Middle frontal gyrus (tissue), 1 donor: Measurements from ENCODE around the gene POU4F2.

Experiments
- DNase-seq: peaks from one replicate; pipeline ENCODE4 v3.0.0-alpha.2; 2015; ENCODE audit warnings: low spot score; ENCODE audit errors: extremely low spot score

Gene POU4F2, protein sequence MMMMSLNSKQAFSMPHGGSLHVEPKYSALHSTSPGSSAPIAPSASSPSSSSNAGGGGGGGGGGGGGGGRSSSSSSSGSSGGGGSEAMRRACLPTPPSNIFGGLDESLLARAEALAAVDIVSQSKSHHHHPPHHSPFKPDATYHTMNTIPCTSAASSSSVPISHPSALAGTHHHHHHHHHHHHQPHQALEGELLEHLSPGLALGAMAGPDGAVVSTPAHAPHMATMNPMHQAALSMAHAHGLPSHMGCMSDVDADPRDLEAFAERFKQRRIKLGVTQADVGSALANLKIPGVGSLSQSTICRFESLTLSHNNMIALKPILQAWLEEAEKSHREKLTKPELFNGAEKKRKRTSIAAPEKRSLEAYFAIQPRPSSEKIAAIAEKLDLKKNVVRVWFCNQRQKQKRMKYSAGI

DNA sequence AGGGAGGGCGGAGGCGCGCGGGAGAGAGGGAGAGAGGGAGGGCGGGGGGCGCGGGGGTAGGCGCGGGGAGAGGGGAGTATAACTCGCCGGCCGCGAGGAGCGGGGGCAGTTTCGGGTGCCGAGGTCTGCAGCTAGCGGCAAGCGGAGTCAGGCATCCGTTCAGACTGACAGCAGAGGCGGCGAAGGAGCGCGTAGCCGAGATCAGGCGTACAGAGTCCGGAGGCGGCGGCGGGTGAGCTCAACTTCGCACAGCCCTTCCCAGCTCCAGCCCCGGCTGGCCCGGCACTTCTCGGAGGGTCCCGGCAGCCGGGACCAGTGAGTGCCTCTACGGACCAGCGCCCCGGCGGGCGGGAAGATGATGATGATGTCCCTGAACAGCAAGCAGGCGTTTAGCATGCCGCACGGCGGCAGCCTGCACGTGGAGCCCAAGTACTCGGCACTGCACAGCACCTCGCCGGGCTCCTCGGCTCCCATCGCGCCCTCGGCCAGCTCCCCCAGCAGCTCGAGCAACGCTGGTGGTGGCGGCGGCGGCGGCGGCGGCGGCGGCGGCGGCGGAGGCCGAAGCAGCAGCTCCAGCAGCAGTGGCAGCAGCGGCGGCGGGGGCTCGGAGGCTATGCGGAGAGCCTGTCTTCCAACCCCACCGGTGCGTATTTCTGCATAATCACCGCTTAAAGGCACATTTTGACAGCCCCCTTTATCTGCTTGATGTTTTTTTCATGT, at the start of gene POU4F2:
Gene POU4F2, plus strand, starts transcription at position 108 of the 720 bp plus-strand sequence. Its CDS starts 248 bp downstream, at position 356.
- no peak for DNase-seq

DNA sequence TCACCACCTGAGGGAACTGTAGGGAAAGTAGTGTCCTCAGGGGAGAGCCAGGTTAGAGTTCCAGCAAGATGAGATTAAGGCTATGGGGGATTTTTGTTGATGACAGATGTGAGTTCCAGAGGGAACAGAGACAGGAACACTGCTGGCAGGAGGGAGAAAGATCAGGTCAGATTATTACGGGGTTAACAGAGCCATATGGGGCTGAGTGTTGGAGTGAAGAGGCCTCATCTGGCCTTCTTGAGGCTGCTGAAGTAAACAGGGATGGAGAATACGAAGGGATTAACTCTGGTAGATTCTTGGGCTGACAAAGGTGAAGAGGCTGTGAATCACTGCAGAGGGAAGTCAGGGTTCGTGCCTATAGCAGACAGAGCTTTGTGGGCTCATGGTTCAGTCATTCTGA, 47.9 kb upstream of the POU4F2 start:
- DNase-seq, result no peak

DNA sequence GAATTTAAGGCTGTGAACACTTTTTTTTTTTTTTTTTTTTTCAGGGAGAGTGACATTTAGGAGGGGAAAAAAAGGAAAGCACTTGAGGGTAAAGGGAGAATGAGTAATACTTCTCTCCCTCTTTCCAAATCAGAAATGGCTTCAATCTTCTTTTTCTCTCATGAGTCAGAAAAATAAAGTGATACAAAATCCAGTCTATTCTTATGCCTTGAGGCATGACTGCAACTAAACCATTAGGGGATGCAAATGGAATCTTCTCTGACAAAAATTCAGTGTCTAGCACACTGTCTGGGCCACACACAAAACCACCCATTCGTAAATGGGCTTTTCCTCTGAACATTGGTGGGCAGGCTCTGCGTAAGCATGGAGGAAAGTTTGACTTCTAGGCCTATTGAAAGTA, 46.7 kb upstream of the POU4F2 start:
- DNase-seq, result no peak

DNA sequence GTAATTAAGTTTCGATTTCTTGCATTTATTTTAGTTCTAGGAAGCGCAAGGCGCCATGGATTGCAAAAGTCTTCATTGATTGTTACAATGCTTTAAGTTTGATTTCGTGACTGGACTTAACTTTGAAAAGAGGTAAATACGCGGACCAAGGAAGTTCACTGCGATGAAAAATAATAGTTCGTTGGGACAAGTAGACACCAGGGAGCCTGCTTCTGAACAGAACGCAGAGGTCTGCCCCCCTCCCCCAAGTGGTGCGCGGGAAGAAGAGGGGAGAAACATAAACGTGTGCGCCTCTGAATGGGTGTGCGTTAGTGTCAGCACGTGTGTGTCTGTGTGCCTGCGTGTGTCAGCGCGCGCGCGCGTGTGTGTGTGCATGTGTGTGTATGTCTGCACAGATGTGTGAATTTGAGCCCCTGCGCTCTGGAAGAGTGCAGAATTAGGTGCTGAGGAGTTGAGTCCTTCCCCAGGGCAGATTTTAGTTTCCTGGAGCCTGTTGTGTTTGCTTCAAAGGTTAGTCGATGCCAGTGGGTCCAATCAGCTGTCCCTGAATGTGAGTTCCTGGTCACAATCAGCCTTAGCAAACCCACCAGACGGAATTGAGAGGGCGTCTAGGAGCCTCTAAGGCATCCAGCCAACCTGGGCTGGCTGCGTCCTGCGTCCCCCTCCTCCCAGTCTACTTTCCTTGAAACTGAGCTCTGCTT, 5.8 kb upstream of the POU4F2 start:
- DNase-seq, result no peak

DNA sequence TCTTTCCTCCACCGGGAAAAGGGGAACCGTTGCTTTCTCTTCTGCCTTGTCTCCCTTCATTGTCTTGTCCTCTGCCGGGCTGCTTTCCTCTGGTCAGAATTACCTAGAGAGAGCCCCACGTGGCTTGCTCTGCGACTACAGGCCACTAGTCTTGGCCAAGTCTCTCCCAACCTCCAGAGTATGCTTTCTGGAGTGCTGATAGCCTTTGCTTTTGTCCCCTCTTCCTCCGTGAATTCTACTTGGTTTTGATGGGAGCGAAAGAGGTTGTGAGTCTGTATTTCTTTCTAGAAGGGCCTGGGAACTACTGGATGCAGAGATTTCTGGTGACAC, 5.3 kb upstream of the POU4F2 start:
- DNase-seq, result no peak

DNA sequence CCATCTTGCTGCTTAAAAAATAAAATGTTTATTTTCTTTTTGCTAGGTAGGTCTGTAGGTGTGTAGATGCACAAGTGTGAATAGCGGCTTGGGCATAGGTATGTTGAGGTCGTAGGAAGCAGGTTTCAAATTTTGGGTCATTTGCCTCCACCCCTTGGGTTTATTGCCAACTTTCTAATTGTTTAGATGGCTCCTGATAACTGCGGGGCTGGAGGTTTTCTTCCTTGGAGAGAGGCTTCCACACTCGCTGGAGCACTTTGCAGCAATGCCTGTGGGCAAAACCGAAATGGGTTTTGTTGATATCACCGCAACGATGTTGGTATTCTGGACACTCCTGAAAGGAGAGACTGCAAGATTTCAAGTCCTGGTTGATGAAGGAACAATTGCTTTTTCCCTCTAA, 3.9 kb upstream of the POU4F2 start:
- no peak for DNase-seq

DNA sequence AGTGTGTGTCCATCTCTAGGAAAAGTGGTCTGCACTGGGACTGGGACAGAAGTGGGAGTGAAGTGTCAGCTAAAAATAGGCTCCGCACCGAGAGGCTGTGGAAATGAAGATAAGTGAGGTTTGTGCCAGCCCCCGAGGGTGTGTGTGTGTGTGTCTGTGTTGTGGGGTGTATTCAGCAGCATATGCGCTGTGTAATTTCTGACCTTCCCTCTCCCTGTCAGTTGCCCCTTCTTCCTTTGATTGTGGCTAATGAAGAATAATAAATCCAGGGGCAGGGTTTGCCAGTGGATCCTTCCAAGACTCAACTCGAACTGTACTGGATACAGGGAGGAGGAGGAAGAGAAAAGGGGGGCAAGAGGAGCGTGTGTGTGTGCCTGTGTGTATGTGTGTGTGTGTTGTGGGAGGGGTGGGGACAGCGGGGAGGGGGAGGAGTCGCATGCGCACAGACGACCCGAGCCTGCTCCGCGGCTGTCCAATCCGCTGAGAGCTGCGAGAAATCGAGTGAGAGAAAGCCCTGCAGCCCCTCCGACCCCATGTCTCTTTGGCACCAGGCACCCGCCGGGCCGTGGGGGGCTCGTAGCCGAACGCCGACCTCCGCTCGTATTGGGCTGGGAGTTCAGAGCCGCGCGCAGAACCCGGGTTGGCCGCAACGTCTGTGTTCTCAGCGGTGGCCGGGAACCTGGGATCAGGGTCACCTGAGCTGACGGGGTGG, 916 bp upstream of the POU4F2 start:
- DNase-seq, result no peak

DNA sequence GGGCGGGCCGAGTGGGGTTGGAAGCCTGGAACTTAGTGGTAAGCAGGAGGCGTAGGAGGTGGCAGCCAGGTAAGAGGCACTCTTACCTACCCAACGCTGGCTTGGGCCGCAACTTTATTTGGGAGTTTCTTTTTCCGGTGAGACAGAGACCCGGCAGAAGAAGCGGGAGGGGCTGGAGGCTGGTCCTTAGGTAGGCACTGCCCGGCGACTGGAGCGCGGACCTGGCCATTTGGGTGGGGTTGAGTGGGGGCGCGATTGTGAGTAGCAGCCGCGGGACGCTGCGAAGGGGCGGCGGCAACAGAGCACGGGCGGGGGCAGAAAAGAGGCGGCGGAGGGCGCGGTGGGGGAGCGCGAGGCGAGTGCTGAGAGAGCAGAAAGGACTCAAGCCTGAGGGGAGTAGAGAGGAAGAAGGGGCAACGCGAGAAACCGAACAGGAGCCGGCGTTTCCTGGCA, 334 bp upstream of the POU4F2 start:
- DNase-seq, result no peak

DNA sequence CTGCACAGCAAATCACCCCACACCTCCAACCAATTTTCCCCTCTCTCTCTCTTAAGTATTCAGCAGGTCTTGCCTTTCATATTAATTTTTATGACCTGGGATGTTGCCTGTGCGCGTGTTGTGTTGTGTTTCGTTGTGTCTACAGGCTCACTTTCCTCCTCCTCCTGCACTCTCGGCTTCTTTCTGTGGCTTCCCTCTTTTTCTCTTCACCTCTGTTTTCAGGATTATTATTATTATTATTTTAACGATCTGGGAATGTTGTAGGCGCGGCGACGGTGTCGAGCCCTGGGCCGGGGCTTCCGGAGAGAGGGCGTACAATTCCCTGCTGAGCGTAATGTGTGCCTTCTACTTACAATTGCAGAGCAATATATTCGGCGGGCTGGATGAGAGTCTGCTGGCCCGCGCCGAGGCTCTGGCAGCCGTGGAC, 826 bp downstream of the POU4F2 start:
- no peak for DNase-seq

DNA sequence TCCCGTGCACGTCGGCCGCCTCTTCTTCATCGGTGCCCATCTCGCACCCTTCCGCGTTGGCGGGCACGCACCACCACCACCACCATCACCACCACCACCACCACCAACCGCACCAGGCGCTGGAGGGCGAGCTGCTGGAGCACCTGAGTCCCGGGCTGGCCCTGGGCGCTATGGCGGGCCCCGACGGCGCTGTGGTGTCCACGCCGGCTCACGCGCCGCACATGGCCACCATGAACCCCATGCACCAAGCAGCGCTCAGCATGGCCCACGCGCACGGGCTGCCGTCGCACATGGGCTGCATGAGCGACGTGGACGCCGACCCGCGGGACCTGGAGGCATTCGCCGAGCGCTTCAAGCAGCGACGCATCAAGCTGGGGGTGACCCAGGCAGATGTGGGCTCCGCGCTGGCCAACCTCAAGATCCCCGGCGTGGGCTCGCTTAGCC, 1.4 kb downstream of the POU4F2 start:
- DNase-seq, result no peak

DNA sequence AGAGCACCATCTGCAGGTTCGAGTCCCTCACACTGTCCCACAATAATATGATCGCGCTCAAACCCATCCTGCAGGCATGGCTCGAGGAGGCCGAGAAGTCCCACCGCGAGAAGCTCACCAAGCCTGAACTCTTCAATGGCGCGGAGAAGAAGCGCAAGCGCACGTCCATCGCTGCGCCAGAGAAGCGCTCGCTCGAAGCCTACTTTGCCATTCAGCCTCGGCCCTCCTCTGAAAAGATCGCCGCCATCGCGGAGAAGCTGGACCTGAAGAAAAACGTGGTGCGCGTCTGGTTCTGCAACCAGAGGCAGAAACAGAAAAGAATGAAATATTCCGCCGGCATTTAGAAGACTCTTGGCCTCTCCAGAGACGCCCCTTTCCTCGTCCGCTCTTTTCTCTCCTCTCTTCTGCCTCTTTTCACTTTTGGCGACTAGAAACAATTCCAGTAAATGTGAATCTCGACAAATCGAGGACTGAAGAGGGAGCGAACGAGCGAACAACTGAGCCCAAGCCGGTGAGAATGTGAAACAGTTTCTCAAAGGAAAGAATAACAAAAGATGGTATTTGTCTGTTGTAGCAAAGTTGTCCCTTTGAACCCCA, 1.9 kb downstream of the POU4F2 start:
- DNase-seq, result no peak

DNA sequence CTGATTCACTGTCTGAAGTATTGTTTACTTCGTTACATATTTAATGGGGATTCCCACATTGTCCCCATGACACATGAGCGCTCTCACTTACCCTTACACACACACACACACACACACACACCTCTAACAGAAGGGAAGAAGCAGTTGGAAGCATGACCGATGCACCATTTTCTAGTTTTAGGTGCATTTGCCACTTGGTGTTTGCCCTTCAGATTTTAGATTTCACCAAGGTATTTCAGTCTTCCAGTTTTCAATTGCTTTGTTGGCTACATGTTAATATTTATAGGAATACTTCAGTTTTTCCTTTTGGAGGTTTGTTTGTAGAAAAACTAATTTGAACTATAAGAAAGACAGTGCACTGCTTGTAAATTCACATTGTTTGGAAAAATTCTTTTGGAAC, 3.1 kb downstream of the POU4F2 start:
- no peak for DNase-seq

DNA sequence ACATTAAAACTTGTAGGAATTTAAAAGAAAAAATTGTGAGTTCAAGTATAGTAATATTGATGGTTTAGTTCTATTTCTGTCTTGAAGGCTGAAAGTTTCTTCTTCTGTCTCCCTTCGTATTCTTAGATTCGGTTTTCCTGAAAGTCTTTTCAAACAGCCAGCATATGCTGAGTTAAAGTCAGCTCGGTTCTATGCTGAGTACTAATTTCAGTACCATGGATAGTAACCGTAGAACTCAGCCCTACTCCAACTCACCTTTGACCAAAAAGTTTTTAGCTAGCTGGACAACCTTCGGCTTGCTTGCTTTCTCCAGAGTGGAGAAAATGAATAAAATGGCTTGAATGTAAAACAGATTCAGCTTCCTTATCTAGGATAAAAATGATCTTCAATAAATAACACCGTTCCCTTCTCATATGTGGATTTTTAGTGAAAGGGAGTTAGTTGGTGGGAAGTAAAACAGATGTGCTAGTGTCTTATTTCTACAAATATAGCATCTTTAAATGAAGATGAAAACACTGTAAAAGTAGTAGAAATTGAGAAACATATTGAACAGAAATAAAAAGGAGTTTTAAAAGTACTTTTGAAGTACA, 5.2 kb downstream of the POU4F2 start:
- no peak for DNase-seq

DNA sequence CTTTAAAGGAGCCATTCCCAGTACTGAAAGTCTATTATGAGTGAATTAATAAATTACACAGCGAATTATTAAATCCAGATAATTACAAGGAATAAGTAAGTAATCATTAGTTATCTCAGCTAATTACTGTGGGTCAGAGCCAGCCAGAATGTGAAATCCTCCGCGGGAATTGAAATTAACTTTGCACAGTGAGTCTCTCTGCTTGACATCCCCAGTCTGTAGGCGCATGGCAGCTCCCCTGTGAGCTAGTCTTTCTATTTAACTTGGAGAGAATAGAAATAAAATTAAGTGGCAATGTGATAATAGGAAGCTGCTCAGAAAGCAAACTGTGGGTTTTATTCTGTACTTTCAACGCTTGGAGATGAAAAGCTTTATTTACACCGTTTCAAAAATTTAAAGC, 7.2 kb downstream of the POU4F2 start:
- DNase-seq, result no peak

DNA sequence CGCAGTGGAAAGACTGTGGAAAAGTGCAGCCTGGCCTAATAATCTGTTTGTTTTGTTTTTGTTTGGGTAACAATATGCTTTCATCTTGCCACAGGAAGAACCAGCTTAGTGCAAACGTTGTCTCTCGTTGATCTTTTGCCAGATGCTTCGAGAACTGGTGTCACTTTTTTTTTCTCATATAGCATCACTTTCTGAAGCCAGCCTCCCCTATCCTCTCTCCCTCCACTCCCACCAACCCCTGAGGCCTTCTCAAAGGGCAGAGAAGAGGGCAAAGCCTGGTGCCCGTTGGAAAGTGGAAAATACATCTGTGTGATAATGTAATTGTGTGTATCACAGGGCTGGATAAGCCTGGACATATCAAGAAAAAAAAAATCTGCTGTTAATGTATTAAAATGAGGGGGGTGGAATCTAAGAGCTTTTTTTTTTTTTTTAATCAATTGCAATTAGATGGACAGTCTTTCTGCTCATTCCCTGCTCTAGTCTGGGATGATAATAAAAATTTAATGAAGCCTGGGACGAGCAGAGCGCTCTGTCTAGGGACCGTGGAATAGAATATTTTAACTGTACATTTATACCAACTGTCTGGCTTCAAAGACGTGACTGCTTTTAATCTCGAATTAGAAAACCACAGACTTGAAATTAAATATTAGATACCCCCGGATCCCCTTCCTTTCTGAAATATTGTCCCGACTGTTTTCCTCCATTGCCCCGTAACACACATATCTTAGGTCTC, 8.1 kb downstream of the POU4F2 start:
- DNase-seq, result no peak

DNA sequence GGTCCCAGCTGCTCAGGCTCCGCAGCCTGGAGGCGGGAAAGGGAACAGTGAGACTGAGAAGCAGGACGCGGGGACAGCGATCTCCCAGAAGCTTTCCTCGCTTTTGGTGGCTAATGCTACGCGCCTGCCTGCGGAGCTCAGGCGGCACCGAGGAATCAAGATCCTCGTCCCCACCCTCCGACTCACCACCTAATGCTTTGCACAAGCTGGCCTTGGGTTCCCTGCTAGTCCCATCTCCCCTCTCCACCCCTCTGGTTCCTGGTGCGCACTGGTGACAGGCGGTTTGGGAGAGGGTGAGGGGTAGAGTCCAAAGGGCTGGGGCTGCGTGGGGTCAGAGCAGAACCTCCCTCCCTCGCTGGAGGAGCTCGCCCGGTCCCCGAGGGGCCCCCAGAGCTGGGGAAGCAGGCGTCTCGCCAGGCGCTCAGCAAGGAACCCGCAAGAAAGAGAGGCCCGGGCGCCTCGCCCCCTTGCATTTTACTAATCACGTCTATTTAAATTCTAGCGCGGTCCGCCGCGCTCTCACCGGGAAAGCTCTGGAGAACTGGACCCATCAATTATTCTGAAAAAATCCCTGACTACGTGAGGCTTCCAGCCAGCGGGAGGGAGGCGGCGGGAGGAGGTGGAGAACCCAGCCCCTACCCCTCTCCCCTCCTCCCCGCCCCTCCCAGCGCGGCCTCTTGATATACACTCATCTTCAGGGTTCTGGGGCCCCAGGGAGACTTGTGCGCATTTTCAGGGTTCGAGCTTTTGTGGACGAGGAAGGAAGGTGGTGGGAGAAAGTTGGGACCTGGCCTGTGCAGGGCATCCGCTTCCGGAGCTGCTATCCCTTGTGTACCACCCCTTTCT, 9.1 kb downstream of the POU4F2 start:
- no peak for DNase-seq

DNA sequence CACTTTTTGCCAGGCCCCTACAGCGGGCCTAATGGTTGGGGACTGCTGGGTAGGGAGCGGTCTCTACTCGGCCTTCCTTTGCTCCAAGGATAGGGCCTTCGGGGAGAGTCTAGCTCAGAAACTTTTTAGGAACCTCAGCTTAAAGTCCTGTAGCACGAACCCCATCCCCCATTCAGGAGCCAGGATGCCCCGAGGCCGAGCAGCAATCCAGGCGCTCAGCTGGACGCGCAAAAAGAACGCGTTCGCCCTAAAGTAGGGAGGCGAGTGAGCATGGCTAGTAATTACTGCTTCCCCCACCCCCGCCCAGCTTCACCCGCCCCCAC, 9.7 kb downstream of the POU4F2 start:
- DNase-seq, result no peak

DNA sequence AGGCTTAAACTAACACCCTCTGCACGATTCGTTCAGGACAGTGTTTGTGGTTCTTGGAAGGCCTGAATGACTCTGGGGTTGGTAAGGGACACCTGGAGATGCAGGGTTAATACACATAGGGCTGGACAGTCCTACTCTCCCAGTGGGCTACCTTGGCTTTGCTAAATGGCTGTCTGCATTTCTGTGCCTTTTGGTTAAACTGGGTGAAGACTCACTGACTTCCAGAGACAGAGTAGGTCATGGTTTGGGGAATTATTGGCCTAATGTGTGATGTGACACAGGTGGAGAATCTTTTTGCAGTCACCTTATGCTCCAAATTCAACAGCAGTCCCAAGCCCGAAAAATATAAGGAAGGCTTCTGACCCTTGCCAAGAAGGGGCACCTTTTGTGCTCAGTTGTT, 10.5 kb downstream of the POU4F2 start:
- no peak for DNase-seq

DNA sequence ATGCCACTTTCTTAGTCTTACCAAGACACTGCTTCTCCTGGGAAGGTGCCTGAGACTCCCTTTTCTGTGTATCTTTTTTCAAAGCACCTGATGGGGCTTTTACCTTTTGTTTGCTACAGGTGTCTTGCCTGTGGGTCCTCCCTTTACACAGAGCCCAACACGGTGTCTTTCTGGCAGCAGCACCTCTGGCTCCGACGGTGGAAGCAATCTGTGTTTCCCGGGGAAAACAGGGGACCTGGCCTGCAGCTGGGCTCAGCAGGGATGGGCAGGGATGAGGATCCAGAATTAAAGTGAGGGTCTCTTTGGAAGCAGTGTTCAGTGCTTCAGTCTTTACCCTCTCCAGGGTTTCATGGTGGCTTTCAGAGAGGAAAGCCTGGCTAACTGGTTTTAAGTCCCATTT, 11.3 kb downstream of the POU4F2 start:
- no peak for DNase-seq
